Stomach (tissue), 9 donors: ENCODE data around the gene CRB2. TPM values are rescaled to one million over a fixed set of nuclear protein-coding genes. Genes with fewer than 3 reads are reported as not detected.

Experiments used
- DNase-seq, 2 donors: peaks; one replicate each; pipeline versions ENCODE4 v3.0.0 to v3.0.0-alpha.2; 2013 to 2019
- H3K27ac ChIP-seq, 5 donors: fragments of 200-600 bp in 4 of 5; sonication (generic) in 4 of 5; one replicate each; pipeline ENCODE4 v1.5.1; 2013 to 2019; ENCODE audit warnings: mild to moderate bottlenecking in 1 of 5, moderate library complexity in 1 of 5
- H3K27me3 ChIP-seq, 3 donors: fragments of 200-600 bp; sonication (generic); one replicate each; pipeline ENCODE4 v1.5.1; 2017 to 2019; ENCODE audit warnings: mixed run types in 1 of 3
- H3K36me3 ChIP-seq, 4 donors: fragments of 200-600 bp; sonication (generic); 1 replicate in 3 of 4; 2 replicates in 1 of 4; pipeline ENCODE4 v1.5.1; 2016 to 2019
- H3K4me1 ChIP-seq, 4 donors: fragments of 200-600 bp; sonication (generic); one replicate each; pipeline ENCODE4 v1.5.1; 2016 to 2019
- H3K4me3 ChIP-seq, 4 donors: fragments of 200-600 bp; sonication (generic) in 3 of 4; one replicate each; pipeline ENCODE4 v1.5.1; 2016 to 2019; ENCODE audit warnings: mild to moderate bottlenecking in 1 of 4
- H3K9me3 ChIP-seq, 4 donors: fragments of 200-600 bp; sonication (generic); one replicate each; pipeline ENCODE4 v1.5.1; 2016 to 2019
- CTCF ChIP-seq, 7 experiments: fragments of 450-650 bp in 4 of 7; fragments of 200-600 bp in 3 of 7; sonication (generic) in 3 of 7; IDR thresholded peaks; one replicate each; pipeline ENCODE4 v1.5.1; 2016 to 2019; ENCODE audit warnings: antibody characterized with exemption in 7 of 7, control low read depth in 2 of 7, mild to moderate bottlenecking in 1 of 7
- EP300 ChIP-seq: sonication (generic); formaldehyde crosslinking; IDR thresholded peaks from one replicate; pipeline ENCODE4 v1.6.1; 2017; ENCODE audit warnings: antibody characterized with exemption
- POLR2A ChIP-seq, 4 donors: fragments of 450-650 bp; IDR thresholded peaks; one replicate each; pipeline ENCODE4 v1.6.1; 2016; ENCODE audit warnings: antibody characterized with exemption in 4 of 4, control low read depth in 2 of 4, mild to moderate bottlenecking in 1 of 4, moderate library complexity in 1 of 4
- POLR2AphosphoS5 ChIP-seq, 3 donors: sonication (generic); formaldehyde crosslinking; IDR thresholded peaks; one replicate each; pipeline ENCODE4 v1.6.1; 2016; ENCODE audit warnings: antibody characterized with exemption in 3 of 3
- WGBS, 5 donors: extraction: QIAGEN DNeasy Blood & Tissue Kit in 3 of 5; methylation state at CpG; one replicate each; pipeline versions ENCODE4 v1.1.5 to v1.1.7; 2013 to 2018; 5-methylcytosine and 5-hydroxymethylcytosine counted together
- intact Hi-C: fragments of 100-400 bp; cut with DNase I; formaldehyde crosslinking; loops from one replicate; pipeline ENCODE4 v1.15.1; 2023; ENCODE audit warnings: low total_unique reads
- polyA plus RNA-seq, 3 donors: library from polyadenylated mRNA; stranded (reverse); fragments of 200-250 nt; gene quantifications; one replicate each; pipeline ENCODE4 v1.2.3, GENCODE V29; 2013
- total RNA-seq, 5 donors: library from RNA; depleted of rRNA; stranded (reverse); fragments of >200 nt; gene quantifications; one replicate each; pipeline versions ENCODE4 v1.1.0 to v1.2.3, GENCODE V29; 2014 to 2016
- donor health status: healthy with polysubstance abuse.
- donor health status: Bipolar disorder and iron deficiency.
- donor health status: healthy.

The CRB2 gene
- total and polyA plus RNA-seq, 8 donors: 0.03 to 4.3 (median 0.19) TPM; not detected in 4

GRCh38 chr9:123418506-123418905 lies 62.5 kb downstream of the CRB2 start:
- Histone ChIP-seq H3K27ac (no peak overlapping the region), H3K36me3 (peaks cover 6 to 71% (median 59%) of the 10 kb centered on the region in 4 donors), H3K4me1 (no peaks in the 10 kb centered on the region), H3K4me3 (no peak overlapping the region), H3K27me3 (no peaks in the 10 kb centered on the region), H3K9me3 (no peaks in the 10 kb centered on the region)
- TF ChIP-seq EP300 (no peak), CTCF (IDR thresholded peaks at IDR 0.05) (no peak), POLR2A (IDR thresholded peaks at IDR 0.05) (no peak), POLR2AphosphoS5 (IDR thresholded peaks at IDR 0.05) (no peak)
- intact Hi-C loops: no loop called here
- 87 to 98% (median 95%) methylated on average over 8 to 10 of the region's 10 CpGs for WGBS, 5 donors
- DNase-seq: no peak

DNA sequence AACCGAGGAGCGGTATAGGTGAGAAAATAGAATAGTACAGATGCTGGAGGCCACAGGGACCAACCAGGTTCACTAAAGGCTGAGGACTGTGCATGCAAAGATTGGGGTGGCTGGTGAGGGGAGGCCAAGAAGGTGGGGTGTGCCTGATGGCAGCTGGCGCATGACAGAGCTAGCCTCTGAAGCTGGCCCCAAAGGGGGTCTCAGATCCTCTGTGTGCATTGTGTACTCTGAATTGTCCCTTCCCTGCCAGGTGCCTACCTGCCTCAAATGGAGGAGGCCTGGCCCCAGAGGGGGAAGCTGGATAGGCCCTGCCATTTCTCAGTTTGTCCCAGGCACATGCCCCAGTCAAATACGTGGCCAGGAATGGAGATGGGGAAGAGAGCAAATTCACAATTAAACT lies 63.1 kb downstream of the CRB2 start:
- no peak for DNase-seq
- TF ChIP-seq CTCF (IDR thresholded peaks at IDR 0.05): no peak
- TF ChIP-seq POLR2AphosphoS5 (IDR thresholded peaks at IDR 0.05): no peak
- TF ChIP-seq EP300: no peak
- no peak for TF ChIP-seq POLR2A (IDR thresholded peaks at IDR 0.05)

DNA sequence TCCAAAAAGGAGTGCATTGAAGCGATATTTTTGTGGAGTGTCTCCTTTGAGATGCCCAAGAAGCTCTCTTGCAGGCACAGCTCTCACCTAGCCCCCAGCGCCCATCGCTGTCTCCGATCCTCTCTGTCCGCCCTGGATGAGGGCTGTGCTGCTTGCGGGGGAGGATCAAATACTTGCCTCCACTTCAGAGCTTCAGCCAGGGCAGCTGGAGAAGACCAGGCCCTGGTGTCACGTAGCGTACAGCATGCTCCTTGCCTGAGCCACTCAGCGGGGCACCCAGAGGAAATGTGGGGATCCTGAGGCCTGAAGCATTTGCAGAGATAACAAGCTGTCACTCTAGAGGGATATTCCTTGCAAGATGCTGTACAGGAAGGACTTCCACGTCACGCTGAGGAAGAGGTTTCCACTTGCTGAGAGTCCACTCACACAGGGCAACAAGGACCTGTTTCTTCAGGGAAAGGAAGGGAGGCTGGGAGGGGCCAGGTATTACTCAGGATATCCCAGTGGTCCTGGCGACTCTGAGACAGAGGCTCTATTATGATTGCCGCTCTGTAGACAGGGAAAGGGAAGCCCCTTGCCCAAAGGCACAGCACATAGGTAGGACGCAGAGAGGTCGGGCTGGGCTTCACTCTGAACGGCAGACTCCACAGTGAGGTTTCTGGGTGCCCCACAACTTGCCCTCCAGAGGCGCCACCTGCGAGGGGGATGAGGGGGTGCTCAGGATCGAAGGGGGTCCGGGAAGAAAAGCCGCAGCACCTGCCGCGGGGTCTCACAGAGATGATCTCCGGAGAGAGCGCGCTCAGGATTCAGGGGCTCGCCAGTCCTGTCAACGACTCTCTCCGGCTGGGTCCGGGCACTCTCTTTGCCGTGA lies 64.0 kb downstream of the CRB2 start:
- no peak for TF ChIP-seq POLR2AphosphoS5 (IDR thresholded peaks at IDR 0.05)
- no peak for TF ChIP-seq POLR2A (IDR thresholded peaks at IDR 0.05)
- no peak for TF ChIP-seq EP300
- no peak for TF ChIP-seq CTCF (IDR thresholded peaks at IDR 0.05)
- no peak overlapping the region for H3K27ac ChIP-seq
- DNase-seq: no peak
- H3K9me3 ChIP-seq: no peaks in the 10 kb centered on the region
- intact Hi-C loops: no loop called here
- H3K27me3 ChIP-seq: no peaks in the 10 kb centered on the region
- no peak overlapping the region for H3K4me3 ChIP-seq
- 90 to 92% (median 91%) methylated on average over 26 to 31 of the region's 31 CpGs for WGBS, 5 donors
- peaks cover 6 to 75% (median 63%) of the 10 kb centered on the region in 4 donors for H3K36me3 ChIP-seq
- H3K4me1 ChIP-seq: no peaks in the 10 kb centered on the region

More for the DNA sequence above, 63.1 kb downstream of the CRB2 start:
- Histone ChIP-seq H3K36me3 (peaks cover 6 to 75% (median 60%) of the 10 kb centered on the region in 4 donors), H3K27me3 (no peaks in the 10 kb centered on the region), H3K4me1 (no peaks in the 10 kb centered on the region), H3K27ac (no peak overlapping the region), H3K4me3 (no peak overlapping the region), H3K9me3 (no peaks in the 10 kb centered on the region)
- intact Hi-C loops: no loop called here
- WGBS, 5 donors: 81 to 94% (median 91%) methylated on average over 4 of the region's 4 CpGs

GRCh38 chr9:123420592-123421111 lies 64.7 kb downstream of the CRB2 start:
- Histone ChIP-seq H3K4me3 (no peak overlapping the region), H3K27ac (no peak overlapping the region), H3K36me3 (peaks cover 6 to 70% (median 62%) of the 10 kb centered on the region in 4 donors), H3K27me3 (no peaks in the 10 kb centered on the region), H3K4me1 (no peaks in the 10 kb centered on the region), H3K9me3 (no peaks in the 10 kb centered on the region)
- TF ChIP-seq EP300: no peak
- TF ChIP-seq POLR2AphosphoS5 (IDR thresholded peaks at IDR 0.05): no peak
- no peak for TF ChIP-seq CTCF (IDR thresholded peaks at IDR 0.05)
- TF ChIP-seq POLR2A (IDR thresholded peaks at IDR 0.05): no peak
- intact Hi-C loops: no loop called here
- DNase-seq: no peak
- 72 to 86% (median 76%) methylated on average over 16 to 17 of the region's 17 CpGs for WGBS, 5 donors
